SJSA1 (cell line): Measurements from ENCODE around the gene VSIR. TPM values are rescaled to one million over a fixed set of nuclear protein-coding genes. Genes with fewer than 3 reads are reported as not detected.

Source experiments
- DNase-seq, 2 experiments: peaks; one replicate each; pipeline ENCODE4 v3.0.0-alpha.2; 2015 to 2020; ENCODE audit warnings: low spot score in 2 of 2, low read depth in 1 of 2
- H3K27ac ChIP-seq: fragments of 250-450 bp; sonication (Bioruptor Pico); 2 replicates; pipeline ENCODE4 v1.5.1; 2020; ENCODE audit warnings: mild to moderate bottlenecking, moderate library complexity
- H3K27me3 ChIP-seq: fragments of 250-450 bp; sonication (Bioruptor Pico); replicated peaks from 2 replicates; pipeline ENCODE4 v1.5.1; 2020; ENCODE audit warnings: mild to moderate bottlenecking, moderate library complexity
- H3K36me3 ChIP-seq: fragments of 250-450 bp; sonication (Bioruptor Pico); 2 replicates; pipeline ENCODE4 v1.5.1; 2020; ENCODE audit warnings: mild to moderate bottlenecking
- H3K4me1 ChIP-seq: fragments of 250-450 bp; sonication (Bioruptor Pico); replicated peaks from 2 replicates; pipeline ENCODE4 v1.6.1; 2021; ENCODE audit warnings: mild to moderate bottlenecking
- H3K4me3 ChIP-seq: fragments of 250-450 bp; sonication (Bioruptor Pico); 2 replicates; pipeline ENCODE4 v1.5.1; 2020; ENCODE audit warnings: mild to moderate bottlenecking
- H3K9me3 ChIP-seq: fragments of 250-450 bp; sonication (Bioruptor Pico); replicated peaks from 2 replicates; pipeline ENCODE4 v1.5.1; 2020; ENCODE audit warnings: mild to moderate bottlenecking
- total RNA-seq: library from RNA; depleted of rRNA; stranded (reverse); fragments of >200 nt; shearing (Covaris generic); gene quantifications from 2 replicates; pipeline ENCODE4 v1.2.3, GENCODE V29; 2014

VSIR gene
- total RNA-seq, 1 experiment from 2014 or later = 36.4 TPM

GRCh38 chr10:71739358-71739900 is 33.9 kb downstream of the VSIR start:
- H3K27ac ChIP-seq = no peak overlapping the region
- no peak for DNase-seq

DNA sequence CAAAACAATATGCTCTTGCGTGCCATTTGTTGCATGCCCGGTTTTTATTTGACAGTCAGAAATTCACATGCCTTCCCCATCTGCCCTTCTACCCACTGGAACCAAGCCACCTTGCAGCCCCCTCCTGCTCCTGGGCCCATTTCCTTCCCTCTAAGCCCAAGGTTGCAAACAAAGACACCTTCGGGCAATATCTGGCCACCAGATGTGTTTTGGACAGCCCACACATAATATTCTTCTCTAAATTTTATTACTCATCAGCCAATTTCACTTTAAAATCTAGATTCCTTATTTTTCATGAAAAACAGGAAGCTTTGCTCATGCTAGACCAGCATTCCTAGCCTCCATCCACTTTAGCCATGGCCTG is 35.5 kb downstream of the VSIR start:
- Histone ChIP-seq H3K27ac (no peak overlapping the region), H3K4me1 (no peaks in the 10 kb centered on the region), H3K9me3 (no peaks in the 10 kb centered on the region), H3K4me3 (no peak overlapping the region), H3K27me3 (no peaks in the 10 kb centered on the region), H3K36me3 (no peaks in the 10 kb centered on the region)
- no peak for DNase-seq

More at GRCh38 chr10:71739358-71739900, 33.9 kb downstream of the VSIR start:
- Histone ChIP-seq H3K4me1 (no peaks in the 10 kb centered on the region), H3K4me3 (no peak overlapping the region), H3K9me3 (no peaks in the 10 kb centered on the region), H3K27me3 (no peaks in the 10 kb centered on the region), H3K36me3 (no peaks in the 10 kb centered on the region)

GRCh38 chr10:71737001-71737833 is 36.1 kb downstream of the VSIR start:
- Histone ChIP-seq H3K4me3 (no peak overlapping the region), H3K36me3 (no peaks in the 10 kb centered on the region), H3K9me3 (no peaks in the 10 kb centered on the region), H3K4me1 (no peaks in the 10 kb centered on the region), H3K27me3 (no peaks in the 10 kb centered on the region), H3K27ac (no peak overlapping the region)
- DNase-seq = no peak

GRCh38 chr10:71736570-71736952 is 36.8 kb downstream of the VSIR start:
- H3K27me3 ChIP-seq = no peaks in the 10 kb centered on the region
- H3K36me3 ChIP-seq = no peaks in the 10 kb centered on the region
- no peak overlapping the region for H3K4me3 ChIP-seq
- DNase-seq = no peak
- no peaks in the 10 kb centered on the region for H3K9me3 ChIP-seq
- H3K4me1 ChIP-seq = no peaks in the 10 kb centered on the region
- no peak overlapping the region for H3K27ac ChIP-seq

DNA sequence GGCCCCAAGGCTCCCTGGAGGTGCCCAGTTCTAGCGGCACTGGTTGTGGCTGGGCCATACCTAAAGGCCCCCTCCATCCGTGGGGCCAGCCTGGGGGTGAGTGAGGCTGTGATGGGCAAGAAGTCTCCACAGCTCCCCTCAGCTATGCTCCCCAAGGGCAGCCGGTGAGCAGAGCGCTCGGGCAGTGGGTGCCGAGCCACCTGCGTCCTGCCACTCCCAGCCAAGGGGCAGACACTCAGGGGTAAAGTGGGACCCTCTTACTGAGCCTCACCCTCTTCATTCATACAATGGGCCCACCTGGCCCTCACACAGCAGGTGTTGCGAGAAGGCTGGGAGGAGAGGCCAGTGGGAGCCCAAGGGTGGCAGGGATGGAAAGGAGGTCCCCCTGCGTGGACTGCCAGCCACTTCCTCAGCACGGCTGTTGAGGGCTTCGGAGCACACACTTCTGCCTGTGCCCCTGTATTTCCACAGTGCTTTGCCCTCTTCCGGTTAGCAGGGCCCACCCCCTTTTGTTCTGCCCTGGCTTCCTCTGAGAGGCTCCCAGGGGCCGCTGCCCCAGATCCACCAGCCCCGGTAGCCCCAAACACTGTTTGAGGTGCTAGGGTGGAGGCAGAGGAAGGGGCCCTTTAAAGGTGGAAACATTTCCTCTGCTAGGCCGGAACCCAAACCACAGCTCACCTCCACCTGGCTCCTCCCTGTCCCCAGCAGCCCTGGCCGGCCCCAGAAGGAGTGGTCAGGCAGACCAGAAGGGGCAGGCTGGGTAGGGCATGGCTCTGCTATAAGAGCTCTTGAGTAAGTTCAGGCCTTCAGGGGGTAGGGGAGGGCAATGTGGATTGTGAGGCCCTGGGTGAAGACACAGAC is 37.4 kb downstream of the VSIR start:
- Histone ChIP-seq H3K27ac (no peak overlapping the region), H3K4me3 (no peak overlapping the region), H3K36me3 (no peaks in the 10 kb centered on the region), H3K9me3 (no peaks in the 10 kb centered on the region), H3K4me1 (no peaks in the 10 kb centered on the region), H3K27me3 (no peaks in the 10 kb centered on the region)
- no peak for DNase-seq

DNA sequence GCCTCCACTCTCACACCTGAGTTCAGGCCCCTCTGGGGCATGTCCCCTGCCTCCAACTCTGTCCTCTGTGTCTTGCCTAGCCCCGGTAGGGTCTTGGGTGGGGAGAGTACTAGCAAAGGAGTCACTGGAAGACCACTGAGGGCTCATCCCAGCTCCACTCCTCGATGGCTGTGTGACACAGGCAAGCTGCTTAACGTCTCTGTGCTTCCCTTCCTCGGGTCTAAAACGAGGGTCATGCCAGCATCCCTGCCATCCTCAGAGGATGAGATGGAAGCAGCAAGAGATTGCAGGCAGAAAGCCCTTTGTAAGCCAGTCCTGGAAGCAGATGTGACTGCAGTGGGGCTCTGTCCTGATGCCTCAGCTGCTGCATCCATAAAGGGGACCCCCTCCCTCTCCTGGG is 38.5 kb downstream of the VSIR start:
- Histone ChIP-seq H3K4me3 (no peak overlapping the region), H3K27ac (no peak overlapping the region), H3K9me3 (no peaks in the 10 kb centered on the region), H3K4me1 (no peaks in the 10 kb centered on the region), H3K36me3 (no peaks in the 10 kb centered on the region), H3K27me3 (no peaks in the 10 kb centered on the region)
- DNase-seq = no peak

- Histone ChIP-seq H3K9me3 (no peaks in the 10 kb centered on the region), H3K4me1 (peaks cover 4% of the 10 kb centered on the region; the same call in 1 of the 2 replicates), H3K4me3 (no peak overlapping the region), H3K27me3 (no peaks in the 10 kb centered on the region), H3K27ac (no peak overlapping the region), H3K36me3 (no peaks in the 10 kb centered on the region)
- no peak for DNase-seq
These were observed 41.5 kb downstream of the VSIR start for GRCh38 chr10:71731791-71732190.

DNA sequence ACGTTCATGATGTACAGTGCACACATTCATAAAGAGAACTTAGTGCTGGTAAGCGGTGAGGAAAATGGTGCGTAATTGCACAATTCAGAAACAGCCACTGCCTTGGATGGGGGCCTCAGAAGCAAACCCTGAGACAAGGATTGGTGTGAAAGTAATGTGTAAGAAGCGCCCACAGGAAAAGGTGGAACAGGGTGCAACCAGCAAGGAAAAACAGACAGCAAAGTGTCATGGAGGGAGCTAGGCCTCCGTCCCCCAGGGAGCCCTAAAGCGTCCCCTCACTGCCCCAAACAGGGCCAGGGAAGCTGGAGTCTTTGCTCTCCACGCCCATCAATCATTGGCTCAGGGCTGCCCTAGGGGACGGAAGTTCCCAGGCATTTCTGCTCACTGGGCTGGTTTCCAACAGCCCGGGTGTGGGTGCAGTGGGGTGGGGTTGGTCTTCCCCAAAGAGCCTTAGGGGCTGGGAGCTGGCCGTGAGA is 44.1 kb downstream of the VSIR start:
- Histone ChIP-seq H3K4me1 (peaks cover 11% of the 10 kb centered on the region), H3K4me3 (no peak overlapping the region), H3K27me3 (no peaks in the 10 kb centered on the region), H3K27ac (no peak overlapping the region), H3K36me3 (no peaks in the 10 kb centered on the region), H3K9me3 (no peaks in the 10 kb centered on the region)
- no peak for DNase-seq

GRCh38 chr10:71727738-71728737 is 45.3 kb downstream of the VSIR start:
- Histone ChIP-seq H3K9me3 (no peaks in the 10 kb centered on the region), H3K4me3 (no peak overlapping the region), H3K36me3 (no peaks in the 10 kb centered on the region), H3K27ac (no peak overlapping the region), H3K27me3 (no peaks in the 10 kb centered on the region), H3K4me1 (peaks cover 11% of the 10 kb centered on the region)
- no peak for DNase-seq

- no peaks in the 10 kb centered on the region for H3K9me3 ChIP-seq
- no peak overlapping the region for H3K27ac ChIP-seq
These were observed 46.1 kb downstream of the VSIR start for GRCh38 chr10:71727105-71727737.

GRCh38 chr10:71726580-71727104 is 46.7 kb downstream of the VSIR start:
- Histone ChIP-seq H3K4me1 (peaks cover 11% of the 10 kb centered on the region), H3K36me3 (no peaks in the 10 kb centered on the region), H3K27me3 (no peaks in the 10 kb centered on the region), H3K27ac (no peak overlapping the region), H3K9me3 (no peaks in the 10 kb centered on the region), H3K4me3 (no peak overlapping the region)
- DNase-seq = no peak

More at GRCh38 chr10:71727105-71727737, 46.1 kb downstream of the VSIR start:
- no peaks in the 10 kb centered on the region for H3K36me3 ChIP-seq
- H3K4me3 ChIP-seq = no peak overlapping the region
- no peaks in the 10 kb centered on the region for H3K27me3 ChIP-seq
- peaks cover 11% of the 10 kb centered on the region for H3K4me1 ChIP-seq
- DNase-seq = no peak

GRCh38 chr10:71725998-71726579 is 47.2 kb downstream of the VSIR start:
- Histone ChIP-seq H3K27me3 (no peaks in the 10 kb centered on the region), H3K36me3 (no peaks in the 10 kb centered on the region), H3K4me3 (no peak overlapping the region), H3K4me1 (peaks cover 11% of the 10 kb centered on the region), H3K27ac (no peak overlapping the region), H3K9me3 (no peaks in the 10 kb centered on the region)
- DNase-seq = peak; percentile 30 to 64
